GM10266 (cell line): ENCODE measurements around the gene NCOA7.

Experiments
- DNase-seq: peaks from one replicate; pipeline ENCODE4 v3.0.0; 2012; ENCODE audit errors: extremely low spot score
- CTCF ChIP-seq: IDR thresholded peaks from 2 replicates; pipeline ENCODE4 v1.5.1; 2012; ENCODE audit warnings: mild to moderate bottlenecking, low read depth; ENCODE audit not compliant: control insufficient read depth, insufficient read depth; ENCODE audit errors: missing control alignments

Gene NCOA7

DNA sequence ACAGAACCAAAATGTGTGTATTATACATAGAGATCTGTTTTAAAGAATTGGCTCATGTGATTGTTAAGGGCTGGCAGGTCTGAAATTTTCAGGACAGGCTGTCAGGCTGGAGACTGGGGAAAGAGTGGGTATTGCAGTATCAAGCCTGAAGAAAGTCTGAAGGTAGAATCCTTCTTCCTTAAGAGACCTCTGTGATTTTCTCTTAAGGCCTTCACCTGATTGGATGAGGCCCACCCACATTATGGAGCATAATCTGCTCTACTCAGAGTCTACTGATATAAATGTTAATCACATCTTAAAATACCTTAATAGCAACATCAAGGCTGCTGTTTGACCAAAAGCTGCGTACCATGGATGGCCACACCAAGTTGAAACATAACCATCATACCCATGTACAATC lies 122.4 kb downstream of the NCOA7 start:
- no peak for DNase-seq
- TF ChIP-seq CTCF = no peak

DNA sequence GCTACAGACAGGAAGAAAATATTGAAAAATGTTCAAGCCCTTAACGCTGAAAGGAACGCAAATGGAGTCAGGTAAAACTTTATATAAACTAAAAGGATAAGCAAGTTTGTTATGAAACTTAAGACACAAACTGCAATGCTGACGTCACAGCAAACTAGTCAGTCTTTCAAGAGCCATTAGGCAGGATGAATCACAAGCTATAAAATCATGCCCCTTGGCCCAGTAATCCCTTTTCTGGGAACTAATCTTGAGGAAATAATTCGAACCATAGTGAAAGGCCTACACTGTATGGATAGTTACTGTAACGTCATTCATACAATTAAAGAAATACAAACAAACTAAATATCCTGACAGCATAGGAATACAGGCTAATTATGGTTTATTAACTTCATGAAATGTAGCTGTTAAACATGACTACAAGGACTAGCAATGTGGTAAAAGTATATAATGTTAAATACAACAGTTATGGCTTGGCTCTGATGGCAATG lies 123.1 kb downstream of the NCOA7 start:
- TF ChIP-seq CTCF = no peak
- no peak for DNase-seq

- TF ChIP-seq CTCF = no peak
Measured at GRCh38 chr6:125918230-125918629, 127.5 kb downstream of the NCOA7 start.

DNA sequence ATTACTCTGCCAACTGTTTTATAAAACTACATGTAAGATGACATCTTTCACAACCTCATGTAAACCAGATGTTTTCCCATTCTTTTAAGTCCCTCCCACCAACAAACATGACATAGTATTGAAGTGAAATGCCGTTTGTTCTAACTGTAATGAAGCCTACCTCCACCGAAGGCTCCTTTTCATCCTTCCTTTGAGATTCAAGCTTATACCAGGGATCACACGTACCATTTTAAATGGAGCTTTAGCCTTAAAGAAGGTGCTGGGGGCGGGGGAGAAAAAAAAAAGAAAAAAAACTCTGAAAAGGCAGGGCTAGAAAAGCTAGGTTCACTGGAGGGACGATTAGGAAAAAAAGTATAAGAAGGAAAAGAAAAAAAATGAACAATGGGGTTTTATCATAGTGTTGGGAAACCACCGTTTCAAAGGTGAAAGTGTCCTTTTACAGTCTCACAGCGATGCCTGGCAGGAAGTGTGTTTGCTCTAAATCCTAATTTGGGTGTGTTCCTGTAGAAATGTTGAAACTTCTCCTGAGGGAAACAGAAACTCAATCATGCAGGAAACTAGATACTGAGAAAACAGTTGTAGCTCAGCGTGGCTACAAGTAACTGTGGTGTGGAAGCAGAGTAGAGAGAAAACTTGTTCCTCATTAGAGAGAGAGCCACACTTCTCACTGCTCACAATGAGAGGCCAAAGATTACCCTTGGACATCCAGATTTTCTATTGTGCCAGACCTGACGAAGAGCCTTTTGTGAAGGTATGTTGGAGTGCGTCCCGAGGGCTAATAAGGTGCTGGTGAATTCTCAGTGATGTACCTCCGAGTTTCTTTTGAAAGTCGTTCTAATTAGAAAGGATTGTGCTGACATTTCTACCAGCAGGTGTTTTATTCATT lies 128.2 kb downstream of the NCOA7 start:
- TF ChIP-seq CTCF = no peak
- DNase-seq = peak; percentile 69

More at GRCh38 chr6:125918230-125918629, 127.5 kb downstream of the NCOA7 start:
- no peak for DNase-seq

- no peak for TF ChIP-seq CTCF
- no peak for DNase-seq
Measured at GRCh38 chr6:125919618-125920017, 128.9 kb downstream of the NCOA7 start.

DNA sequence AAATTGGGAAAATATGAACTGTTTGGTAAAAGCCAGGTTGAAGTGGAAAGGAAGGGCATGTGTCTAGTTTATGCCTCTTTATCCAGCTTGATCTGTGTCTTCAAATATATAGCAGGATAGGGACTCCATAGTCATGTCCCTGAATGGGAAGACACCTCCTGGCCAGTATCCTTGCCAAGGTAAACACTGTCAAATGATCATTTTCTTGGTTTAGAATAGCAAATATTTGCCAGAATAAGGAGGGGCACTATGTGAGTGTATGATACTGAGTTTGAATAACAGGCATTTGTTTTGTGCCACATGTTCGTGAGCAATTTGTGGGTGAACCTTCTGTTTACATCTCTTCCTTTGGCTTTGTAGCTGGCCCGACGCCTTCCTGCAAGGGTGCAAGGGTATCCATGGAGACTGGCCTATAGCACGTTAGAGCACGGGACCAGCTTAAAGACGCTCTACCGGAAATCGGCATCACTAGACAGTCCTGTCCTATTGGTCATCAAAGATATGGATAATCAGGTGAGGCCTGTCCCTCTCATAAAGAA lies 131.6 kb downstream of the NCOA7 start:
- no peak for TF ChIP-seq CTCF
- DNase-seq = no peak

DNA sequence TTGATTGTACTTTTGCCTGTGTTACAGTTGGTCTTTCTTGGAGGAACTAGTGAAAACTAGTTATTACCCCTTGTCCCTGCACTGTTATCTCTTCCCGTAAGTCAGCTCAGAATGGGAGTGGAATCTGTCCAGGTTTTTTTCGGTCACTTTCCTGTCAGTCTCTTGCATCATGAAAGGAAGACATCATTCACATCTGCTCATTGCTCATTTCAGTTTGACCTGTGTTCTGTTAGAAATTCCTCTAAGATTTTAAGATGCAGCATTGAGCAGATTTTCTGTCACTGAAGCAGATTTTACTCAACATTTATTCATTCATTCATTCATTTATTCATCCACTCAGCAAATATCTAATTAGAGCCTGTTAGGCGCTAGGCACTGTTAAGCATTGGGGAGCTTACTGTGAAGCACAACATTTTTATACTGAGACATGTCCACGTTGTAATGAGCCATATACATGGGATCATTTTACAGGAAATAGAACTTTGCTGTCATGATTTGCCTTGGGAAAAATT lies 132.7 kb downstream of the NCOA7 start:
- no peak for TF ChIP-seq CTCF
- DNase-seq = no peak
